PFSK-1 (cell line): Measurements from ENCODE around the gene ST8SIA1.

Experiments used
- FOXP2 ChIP-seq: optimal IDR thresholded peaks from 2 replicates; pipeline ENCODE3; 2011; ENCODE audit warnings: borderline replicate concordance, control low read depth, inconsistent platforms; ENCODE audit not compliant: insufficient read depth; ENCODE audit errors: extremely low read length, extremely low read depth
- POLR2AphosphoS5 ChIP-seq: IDR thresholded peaks from 2 replicates; pipeline ENCODE4 v1.6.1; 2012; ENCODE audit warnings: low read depth, mild to moderate bottlenecking, control low read depth, low read length, moderate library complexity
- SIN3A ChIP-seq: IDR thresholded peaks from 2 replicates; pipeline ENCODE4 v1.6.1; 2012; ENCODE audit warnings: mild to moderate bottlenecking, low read length, moderate library complexity, borderline replicate concordance; ENCODE audit not compliant: insufficient read depth
- TAF1 ChIP-seq: IDR thresholded peaks from 2 replicates; pipeline ENCODE4 v1.6.1; 2012; ENCODE audit warnings: low read length, control low read depth, borderline replicate concordance; ENCODE audit not compliant: insufficient read depth
- TF ChIP-seq, protein P1 (sequence below), 2 experiments: IDR thresholded peaks; 2 replicates each; pipeline versions ENCODE4 v1.6.1 to v1.8.0; 2011 to 2012; ENCODE audit warnings: low read depth in 2 of 2, low read length in 2 of 2, control low read depth in 1 of 2, inconsistent platforms in 1 of 2, mild to moderate bottlenecking in 1 of 2, moderate library complexity in 1 of 2; ENCODE audit not compliant: insufficient read depth in 1 of 2

ST8SIA1 gene

DNA sequence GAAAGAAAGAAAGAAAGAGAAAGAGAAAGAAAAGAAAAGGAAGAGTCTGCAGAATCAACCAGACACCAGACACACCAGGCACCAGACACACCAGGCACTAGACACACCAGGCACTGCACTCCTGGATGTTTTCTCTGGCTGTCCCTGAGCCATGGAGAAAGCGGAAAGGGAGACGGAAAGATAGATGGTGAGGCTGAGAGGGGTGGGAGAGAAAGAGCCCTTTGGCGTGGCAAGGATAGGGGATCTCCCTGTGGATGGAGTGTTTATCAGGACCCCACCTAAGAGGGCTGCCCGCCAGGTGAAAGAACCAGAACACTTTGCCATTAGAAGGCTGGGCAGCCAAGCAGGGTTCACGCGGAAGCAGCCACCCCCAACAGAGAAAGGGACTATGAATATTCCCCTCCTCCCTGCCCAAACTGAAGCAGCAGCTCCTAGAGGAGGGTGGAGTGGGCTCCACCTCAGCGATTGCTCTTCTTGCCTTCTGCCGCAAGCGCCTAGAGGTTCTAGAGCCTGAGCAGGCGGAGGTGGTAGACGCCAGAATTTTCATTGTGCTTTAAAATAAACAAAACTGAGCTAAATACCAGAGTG lies 13.4 kb downstream of the ST8SIA1 start:
- TF ChIP-seq, protein P1, sequence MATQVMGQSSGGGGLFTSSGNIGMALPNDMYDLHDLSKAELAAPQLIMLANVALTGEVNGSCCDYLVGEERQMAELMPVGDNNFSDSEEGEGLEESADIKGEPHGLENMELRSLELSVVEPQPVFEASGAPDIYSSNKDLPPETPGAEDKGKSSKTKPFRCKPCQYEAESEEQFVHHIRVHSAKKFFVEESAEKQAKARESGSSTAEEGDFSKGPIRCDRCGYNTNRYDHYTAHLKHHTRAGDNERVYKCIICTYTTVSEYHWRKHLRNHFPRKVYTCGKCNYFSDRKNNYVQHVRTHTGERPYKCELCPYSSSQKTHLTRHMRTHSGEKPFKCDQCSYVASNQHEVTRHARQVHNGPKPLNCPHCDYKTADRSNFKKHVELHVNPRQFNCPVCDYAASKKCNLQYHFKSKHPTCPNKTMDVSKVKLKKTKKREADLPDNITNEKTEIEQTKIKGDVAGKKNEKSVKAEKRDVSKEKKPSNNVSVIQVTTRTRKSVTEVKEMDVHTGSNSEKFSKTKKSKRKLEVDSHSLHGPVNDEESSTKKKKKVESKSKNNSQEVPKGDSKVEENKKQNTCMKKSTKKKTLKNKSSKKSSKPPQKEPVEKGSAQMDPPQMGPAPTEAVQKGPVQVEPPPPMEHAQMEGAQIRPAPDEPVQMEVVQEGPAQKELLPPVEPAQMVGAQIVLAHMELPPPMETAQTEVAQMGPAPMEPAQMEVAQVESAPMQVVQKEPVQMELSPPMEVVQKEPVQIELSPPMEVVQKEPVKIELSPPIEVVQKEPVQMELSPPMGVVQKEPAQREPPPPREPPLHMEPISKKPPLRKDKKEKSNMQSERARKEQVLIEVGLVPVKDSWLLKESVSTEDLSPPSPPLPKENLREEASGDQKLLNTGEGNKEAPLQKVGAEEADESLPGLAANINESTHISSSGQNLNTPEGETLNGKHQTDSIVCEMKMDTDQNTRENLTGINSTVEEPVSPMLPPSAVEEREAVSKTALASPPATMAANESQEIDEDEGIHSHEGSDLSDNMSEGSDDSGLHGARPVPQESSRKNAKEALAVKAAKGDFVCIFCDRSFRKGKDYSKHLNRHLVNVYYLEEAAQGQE (IDR thresholded peaks at IDR 0.05; ENCODE audit: insufficient read depth in 1 of 2, low read depth in 2 of 2, low read length in 2 of 2) = no peak
- TF ChIP-seq POLR2AphosphoS5 (no peak), FOXP2 (no peak), SIN3A (no peak), TAF1 (no peak)

DNA sequence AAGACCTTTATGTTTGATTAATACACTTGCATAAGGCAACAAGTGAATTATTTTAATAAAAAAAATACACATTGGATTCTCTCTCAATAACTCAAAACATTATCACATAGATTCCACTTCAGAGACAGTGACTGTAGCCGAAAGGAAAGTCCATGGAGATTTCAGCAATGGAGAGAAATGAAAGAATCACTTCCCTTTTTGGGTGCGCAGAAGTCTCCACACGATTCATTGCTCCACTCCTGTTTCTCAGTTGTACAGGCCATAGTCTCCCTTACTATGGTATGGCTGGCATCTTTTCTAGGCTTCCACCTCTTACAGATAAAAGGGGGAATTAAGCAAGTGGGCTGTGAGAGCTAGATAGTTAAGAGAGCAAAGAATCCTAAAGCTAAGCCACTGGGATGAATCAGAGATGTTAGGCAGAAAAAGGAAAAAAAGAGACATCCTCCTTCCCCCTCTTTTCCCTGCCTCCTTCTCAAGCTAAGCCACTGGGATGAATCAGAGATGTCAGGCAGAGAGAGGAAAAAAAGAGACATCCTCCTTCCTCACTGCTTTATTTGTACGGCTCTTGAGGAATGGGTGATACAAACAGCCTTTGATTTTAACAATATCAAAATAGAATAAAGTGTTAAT lies 16.3 kb downstream of the ST8SIA1 start:
- TF ChIP-seq, protein P1 (IDR thresholded peaks at IDR 0.05; ENCODE audit: insufficient read depth in 1 of 2, low read depth in 2 of 2, low read length in 2 of 2) = no peak
- TF ChIP-seq SIN3A (no peak), FOXP2 (no peak), POLR2AphosphoS5 (no peak), TAF1 (no peak)

DNA sequence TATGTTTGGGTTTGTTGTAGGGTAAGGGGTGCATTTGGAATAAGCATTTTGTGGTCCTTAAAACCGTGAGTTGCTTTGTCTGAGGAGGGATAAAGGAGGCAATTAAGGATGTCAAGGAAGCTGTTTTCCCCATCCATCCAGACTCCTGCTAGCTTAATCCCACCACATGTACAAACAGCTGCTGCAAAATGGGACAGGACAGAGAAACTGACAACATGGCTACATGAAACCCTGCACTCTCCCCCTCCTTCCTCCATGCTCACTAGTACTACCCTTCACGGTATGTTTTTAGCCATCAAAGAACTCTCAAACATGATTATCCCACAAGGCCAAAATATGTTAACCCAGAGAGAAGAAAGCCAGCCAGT lies 20.6 kb downstream of the ST8SIA1 start:
- TF ChIP-seq, protein P1 (IDR thresholded peaks at IDR 0.05; ENCODE audit: insufficient read depth in 1 of 2, low read depth in 2 of 2, low read length in 2 of 2) = no peak
- TF ChIP-seq TAF1 = no peak
- no peak for TF ChIP-seq FOXP2
- TF ChIP-seq POLR2AphosphoS5 = no peak
- TF ChIP-seq SIN3A = no peak

DNA sequence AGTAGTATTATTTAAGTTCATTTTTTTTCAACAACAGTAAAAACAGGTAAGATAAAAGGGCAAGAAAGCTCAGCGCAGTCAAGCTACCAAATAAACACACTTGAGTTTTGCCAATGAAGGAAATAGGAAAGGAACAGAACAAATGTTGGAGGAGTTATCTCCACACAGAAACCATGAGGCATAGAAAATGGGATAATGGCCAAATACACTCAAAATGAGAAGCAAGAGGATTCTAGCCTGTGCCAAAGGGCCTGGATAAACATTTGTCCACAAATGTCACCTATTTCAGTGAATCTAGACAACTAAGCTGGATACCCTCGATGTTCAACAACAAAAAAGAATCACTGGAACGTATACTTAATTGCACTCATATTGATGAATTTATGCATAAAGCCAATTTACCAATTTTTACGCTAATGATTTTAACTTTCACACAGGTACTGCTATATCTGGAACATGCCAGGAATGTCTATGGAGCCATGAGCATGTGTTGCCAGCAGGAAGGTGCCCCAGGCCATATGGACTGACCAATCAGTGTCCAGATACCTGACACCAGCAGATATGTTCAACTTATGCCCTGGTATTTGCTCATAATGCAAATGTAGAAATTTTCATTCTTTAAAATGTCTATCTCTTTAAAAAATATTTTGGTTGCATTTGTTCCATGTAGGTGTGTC lies 21.1 kb downstream of the ST8SIA1 start:
- no peak for TF ChIP-seq FOXP2
- TF ChIP-seq TAF1 = no peak
- TF ChIP-seq, protein P1 (IDR thresholded peaks at IDR 0.05; ENCODE audit: insufficient read depth in 1 of 2, low read depth in 2 of 2, low read length in 2 of 2) = no peak
- no peak for TF ChIP-seq SIN3A
- no peak for TF ChIP-seq POLR2AphosphoS5
